NCI-H748 (cell line): Measurements from ENCODE around the gene MAPKAP1.

Experiments
- DNase-seq: peaks from one replicate; lab custom pipeline; 2025; ENCODE audit not compliant: unreplicated experiment; lab: John Stamatoyannopoulos, UW

MAPKAP1 gene

GRCh38 chr9:125435776-125436612 is 271.0 kb downstream of the MAPKAP1 start:
- DNase-seq: no peak

DNA sequence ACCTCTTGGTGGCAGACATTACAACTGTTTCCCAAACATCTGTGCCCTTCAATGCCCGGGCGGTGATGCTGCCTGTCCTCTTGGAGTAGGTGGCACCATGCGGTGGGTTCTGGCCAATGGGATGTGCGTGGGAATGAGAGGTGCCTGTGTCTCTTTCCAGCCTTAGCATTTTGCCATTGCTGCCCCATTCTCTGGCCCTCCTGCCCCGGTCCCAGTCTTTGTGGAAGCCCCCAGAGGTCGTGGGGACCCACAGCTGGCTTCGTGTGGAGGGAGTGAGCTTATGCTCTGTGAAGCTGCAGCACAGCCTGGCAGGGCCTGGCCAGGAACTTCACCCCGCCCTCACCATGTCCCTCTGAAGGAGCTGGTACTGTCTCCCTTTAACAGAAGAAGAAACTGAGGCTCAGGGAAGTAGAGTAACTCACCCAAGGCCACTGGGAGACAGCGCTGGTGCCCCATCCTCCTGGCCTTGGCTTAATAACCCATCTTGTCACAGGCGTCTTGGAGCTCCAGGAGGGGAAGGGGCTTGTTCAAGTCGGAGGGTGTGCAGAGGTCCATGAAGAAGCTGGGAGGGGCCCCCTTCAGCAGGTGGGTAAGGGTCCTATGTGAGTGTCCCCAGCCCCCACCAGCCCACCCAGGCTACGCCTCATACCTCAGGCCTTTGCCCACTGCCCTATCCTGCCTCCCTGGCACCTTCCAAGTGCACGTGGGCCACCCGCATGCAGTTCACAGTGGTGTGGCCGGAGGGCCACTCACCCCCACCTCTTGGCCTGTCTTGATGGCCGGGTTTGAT is 271.8 kb downstream of the MAPKAP1 start:
- no peak for DNase-seq

GRCh38 chr9:125433461-125434011 is 273.5 kb downstream of the MAPKAP1 start:
- no peak for DNase-seq

- DNase-seq: no peak
Observed at GRCh38 chr9:125432715-125433385, 274.2 kb downstream of the MAPKAP1 start.

GRCh38 chr9:125431741-125432271 is 275.2 kb downstream of the MAPKAP1 start:
- DNase-seq: no peak

GRCh38 chr9:125431012-125431305 is 276.0 kb downstream of the MAPKAP1 start:
- no peak for DNase-seq

DNA sequence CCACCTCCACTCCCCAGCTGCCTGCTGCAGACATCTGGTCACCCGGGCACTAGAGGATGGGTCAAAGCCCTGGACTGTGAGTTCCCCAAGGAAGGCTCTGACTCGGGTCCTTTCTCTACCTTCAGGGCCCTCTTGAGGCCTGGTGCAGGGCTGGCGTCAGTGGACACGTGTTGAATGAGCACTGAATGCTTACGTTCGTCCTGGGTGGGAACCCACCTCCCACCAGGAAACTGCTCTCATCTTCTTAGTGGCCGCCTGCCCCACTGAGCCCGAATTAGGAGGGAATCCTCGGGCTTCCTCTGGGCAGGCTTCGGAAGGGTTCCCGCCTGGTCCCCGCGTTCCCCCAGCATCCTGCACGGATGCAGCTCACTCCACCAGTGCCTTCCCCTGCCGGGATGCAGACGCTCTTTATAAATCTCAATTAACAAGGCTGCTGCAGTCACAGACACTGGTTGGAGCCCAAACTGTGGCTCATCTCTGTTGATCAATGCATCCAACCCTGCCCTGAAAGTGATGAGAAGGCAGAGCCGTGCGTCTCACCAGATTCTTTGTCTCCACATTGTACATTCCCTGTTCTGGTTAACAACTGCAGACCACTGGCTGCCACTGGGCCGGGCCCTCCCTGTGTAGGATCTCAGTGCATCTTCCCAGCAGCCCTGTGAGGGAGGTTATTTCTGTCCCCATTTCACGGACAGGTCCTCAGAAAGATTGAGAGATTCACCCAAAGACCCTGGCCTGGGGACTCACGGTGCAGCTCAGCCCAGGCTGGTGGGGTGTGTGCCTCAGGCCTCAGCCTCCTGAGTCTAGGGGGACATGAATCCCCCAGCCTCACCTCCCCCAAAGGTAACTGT is 276.6 kb downstream of the MAPKAP1 start:
- no peak for DNase-seq

- no peak for DNase-seq
Observed at GRCh38 chr9:125429476-125430160, 277.4 kb downstream of the MAPKAP1 start.

DNA sequence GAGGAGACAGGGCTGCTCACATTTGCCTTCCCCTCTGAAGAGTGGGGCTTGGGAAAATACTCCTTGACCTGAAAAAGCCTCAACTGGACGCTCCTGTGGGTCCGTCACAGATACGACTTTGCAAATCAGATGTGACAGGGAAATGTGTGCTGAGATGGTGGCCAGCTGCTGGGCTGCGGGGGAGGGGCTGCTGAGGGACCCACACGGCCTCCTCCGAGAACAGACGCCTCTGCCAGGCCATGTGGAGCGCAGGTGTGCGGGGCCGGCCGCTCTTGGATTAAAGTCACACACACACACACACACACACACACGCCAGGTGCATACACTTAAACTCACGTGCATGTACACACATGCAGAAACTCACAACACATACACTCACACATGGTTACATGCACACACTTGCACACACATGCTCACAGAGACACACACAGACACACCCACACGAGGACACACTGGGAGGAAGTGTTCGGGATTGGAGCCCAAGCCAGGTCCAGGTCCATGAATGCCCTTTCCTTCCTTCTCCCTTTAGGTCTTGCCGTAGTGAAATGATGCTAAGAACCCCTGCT is 278.0 kb downstream of the MAPKAP1 start:
- no peak for DNase-seq

- peak; percentile 48 for DNase-seq
Observed at GRCh38 chr9:125428060-125428901, 278.7 kb downstream of the MAPKAP1 start.

DNA sequence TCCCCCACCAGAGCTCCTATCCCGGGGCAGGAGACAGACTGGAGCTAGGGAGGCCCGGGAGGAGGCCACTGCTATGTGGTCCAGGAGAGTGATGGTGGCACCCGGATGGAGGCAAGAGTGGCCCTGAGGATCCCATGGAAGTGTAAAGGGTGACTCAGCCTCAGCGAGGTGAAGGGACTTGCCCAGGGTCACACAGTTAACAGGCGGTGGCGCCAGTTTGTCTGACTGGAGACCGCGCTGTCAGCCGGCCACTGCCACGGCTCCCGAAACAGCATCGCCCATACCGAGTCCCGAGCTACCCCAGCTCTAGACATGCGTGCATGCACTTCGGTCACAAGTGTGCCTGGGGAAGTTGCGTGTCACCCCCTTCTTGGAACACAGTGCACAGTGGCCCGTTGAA is 279.5 kb downstream of the MAPKAP1 start:
- DNase-seq: no peak

DNA sequence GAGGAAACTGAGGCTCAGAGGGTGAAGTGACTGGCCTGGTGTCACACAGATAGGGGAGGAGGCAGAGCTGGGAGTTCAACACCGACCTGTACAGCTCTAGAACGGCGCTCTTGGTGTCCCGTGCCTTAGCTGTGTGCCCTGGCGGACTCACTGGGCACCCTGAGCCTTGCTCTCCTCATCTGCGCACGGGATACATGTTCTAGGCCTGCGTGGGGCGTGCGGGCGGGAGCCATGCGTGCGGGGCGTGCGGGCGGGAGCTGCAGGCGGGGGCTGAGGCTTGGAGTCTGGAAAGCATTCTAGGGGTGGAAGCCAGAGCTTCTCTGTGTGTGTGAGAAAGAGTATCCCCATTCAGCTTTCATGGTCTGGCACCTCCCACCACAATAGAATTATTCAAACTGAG is 280.1 kb downstream of the MAPKAP1 start:
- no peak for DNase-seq

DNA sequence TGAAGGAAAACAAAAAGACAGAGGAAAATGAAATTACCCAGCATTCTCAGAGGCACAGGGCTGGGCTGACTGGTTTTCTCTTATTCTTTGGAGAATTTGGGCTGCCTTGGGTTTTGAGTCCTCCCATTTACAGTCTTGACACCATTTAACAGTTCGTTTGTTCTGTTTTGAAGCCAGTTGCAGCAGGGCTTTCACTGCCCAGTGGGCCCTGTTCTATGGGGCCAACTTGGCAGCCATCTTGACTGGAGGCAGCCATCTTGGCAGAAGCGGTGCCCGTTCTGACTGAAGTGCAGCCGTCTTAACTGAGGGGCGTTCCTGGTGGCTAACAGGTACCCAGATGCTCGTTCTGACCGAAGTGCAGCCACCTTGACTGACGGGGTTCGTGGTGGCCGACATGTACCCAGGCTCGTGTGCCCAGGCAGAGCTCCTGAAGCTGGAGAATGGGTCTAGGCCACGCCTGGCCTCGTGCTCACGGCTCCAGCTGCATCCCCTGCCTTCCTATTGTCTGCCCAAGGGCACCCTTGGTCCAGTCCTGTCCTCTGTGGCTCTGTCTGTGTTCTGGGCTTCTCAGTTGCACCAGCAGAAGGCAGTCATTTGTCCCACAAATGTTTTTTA is 281.0 kb downstream of the MAPKAP1 start:
- DNase-seq: no peak

DNA sequence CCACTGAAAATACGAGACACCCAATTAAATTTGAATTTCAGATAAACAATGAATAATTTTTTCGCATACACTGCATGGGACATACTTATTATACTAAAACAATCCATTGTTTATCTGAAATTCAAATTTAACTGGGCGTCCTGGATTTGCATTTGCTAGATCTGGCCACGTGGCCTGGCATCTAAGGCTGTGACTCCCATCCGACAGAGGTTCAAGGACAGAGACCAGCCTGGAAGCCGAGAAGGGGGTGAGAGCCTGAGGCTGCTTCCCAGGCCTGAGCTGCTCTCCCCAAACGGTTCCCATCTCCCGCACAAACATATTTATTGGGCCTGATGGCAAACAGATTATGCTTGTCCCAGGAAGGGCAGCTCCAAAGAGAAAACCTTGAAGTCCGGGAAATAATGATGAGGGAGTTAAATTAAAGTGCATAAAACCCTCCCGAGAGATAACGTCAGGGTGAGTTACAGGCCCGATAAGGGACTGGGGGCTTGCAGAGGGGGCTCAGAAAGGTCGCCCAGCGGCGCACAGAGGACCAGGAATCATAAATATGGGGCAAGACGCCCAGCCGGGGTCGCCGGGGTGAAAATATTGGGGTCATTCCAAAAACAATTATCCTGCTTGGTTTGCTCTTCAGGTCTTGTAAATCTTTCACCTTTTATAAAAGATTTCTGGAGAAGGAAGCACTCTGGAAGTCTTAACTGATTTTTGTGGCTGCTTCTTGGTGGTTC is 281.7 kb downstream of the MAPKAP1 start:
- DNase-seq: no peak

- no peak for DNase-seq
Observed at GRCh38 chr9:125423964-125424363, 283.0 kb downstream of the MAPKAP1 start.

GRCh38 chr9:125422853-125423252 is 284.2 kb downstream of the MAPKAP1 start:
- DNase-seq: no peak

DNA sequence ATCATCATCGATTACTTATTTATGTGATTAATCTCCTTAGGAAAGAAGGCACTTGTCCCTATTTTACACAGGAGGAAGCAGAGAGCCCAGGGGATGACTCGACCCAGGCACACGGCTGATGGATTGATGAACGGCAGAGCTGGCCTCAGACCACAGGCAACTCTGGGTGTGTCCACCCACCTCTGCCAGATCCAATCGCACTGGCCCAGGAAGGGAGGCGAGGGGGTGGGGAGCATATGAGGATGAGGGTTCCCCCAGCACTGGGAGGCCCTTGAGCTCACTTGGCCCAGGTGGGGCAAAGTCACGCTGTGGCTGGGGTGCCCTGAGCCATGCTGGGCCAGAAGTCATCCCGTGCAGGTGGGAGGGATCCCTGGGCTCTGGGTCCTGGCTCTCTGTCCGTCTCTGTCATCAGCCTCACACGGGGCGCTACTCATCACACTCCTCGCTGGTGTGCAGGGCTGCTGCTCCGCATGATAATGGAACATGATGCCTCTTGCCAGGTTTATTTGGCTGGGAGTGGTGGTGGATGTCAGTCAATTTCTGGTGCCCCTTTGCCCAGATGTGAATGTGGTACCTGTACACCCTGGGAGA is 285.3 kb downstream of the MAPKAP1 start:
- no peak for DNase-seq
